ENCODE data around the gene WDPCP.

GRCh38 chr2:63436488-63436887 lies 151.8 kb downstream of the WDPCP start:
- TF ChIP-seq, protein P1, sequence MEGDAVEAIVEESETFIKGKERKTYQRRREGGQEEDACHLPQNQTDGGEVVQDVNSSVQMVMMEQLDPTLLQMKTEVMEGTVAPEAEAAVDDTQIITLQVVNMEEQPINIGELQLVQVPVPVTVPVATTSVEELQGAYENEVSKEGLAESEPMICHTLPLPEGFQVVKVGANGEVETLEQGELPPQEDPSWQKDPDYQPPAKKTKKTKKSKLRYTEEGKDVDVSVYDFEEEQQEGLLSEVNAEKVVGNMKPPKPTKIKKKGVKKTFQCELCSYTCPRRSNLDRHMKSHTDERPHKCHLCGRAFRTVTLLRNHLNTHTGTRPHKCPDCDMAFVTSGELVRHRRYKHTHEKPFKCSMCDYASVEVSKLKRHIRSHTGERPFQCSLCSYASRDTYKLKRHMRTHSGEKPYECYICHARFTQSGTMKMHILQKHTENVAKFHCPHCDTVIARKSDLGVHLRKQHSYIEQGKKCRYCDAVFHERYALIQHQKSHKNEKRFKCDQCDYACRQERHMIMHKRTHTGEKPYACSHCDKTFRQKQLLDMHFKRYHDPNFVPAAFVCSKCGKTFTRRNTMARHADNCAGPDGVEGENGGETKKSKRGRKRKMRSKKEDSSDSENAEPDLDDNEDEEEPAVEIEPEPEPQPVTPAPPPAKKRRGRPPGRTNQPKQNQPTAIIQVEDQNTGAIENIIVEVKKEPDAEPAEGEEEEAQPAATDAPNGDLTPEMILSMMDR (IDR thresholded peaks at IDR 0.05): no peak
- TF ChIP-seq POLR2AphosphoS5 (IDR thresholded peaks at IDR 0.05; ENCODE audit: low read depth, low read length) (no peak), SIN3A (IDR thresholded peaks at IDR 0.05; ENCODE audit: borderline replicate concordance, insufficient read depth, low read depth, low read length) (no peak)
- TF ChIP-seq, protein P2, sequence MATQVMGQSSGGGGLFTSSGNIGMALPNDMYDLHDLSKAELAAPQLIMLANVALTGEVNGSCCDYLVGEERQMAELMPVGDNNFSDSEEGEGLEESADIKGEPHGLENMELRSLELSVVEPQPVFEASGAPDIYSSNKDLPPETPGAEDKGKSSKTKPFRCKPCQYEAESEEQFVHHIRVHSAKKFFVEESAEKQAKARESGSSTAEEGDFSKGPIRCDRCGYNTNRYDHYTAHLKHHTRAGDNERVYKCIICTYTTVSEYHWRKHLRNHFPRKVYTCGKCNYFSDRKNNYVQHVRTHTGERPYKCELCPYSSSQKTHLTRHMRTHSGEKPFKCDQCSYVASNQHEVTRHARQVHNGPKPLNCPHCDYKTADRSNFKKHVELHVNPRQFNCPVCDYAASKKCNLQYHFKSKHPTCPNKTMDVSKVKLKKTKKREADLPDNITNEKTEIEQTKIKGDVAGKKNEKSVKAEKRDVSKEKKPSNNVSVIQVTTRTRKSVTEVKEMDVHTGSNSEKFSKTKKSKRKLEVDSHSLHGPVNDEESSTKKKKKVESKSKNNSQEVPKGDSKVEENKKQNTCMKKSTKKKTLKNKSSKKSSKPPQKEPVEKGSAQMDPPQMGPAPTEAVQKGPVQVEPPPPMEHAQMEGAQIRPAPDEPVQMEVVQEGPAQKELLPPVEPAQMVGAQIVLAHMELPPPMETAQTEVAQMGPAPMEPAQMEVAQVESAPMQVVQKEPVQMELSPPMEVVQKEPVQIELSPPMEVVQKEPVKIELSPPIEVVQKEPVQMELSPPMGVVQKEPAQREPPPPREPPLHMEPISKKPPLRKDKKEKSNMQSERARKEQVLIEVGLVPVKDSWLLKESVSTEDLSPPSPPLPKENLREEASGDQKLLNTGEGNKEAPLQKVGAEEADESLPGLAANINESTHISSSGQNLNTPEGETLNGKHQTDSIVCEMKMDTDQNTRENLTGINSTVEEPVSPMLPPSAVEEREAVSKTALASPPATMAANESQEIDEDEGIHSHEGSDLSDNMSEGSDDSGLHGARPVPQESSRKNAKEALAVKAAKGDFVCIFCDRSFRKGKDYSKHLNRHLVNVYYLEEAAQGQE (IDR thresholded peaks at IDR 0.05; ENCODE audit: insufficient read depth in 1 of 2, low read depth in 2 of 2, low read length in 1 of 2): no peak
